Measurements from ENCODE around the gene RNF224. TPM values are rescaled to one million over a fixed set of nuclear protein-coding genes. Genes with fewer than 3 reads are reported as not detected.

The RNF224 gene
- total RNA-seq, 1 experiment from 2014 or later, result 0.30 TPM

DNA sequence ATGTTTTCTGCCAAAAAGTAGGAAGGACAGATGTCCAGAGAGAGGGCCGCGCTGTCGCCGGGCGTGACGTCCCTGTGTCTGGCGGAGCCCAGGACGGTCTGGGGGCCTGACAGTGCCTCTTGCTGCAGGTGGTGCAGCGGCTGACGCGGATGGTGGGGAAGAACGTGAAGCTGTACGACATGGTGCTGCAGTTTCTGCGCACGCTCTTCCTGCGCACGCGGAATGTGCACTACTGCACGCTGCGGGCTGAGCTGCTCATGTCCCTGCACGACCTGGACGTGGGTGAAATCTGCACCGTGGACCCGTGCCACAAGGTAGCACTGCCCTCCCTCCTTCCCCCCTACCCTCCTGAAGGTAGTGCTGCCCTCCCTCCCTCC, 35.6 kb downstream of the RNF224 start (continued):
- TF ChIP-seq, protein P1, sequence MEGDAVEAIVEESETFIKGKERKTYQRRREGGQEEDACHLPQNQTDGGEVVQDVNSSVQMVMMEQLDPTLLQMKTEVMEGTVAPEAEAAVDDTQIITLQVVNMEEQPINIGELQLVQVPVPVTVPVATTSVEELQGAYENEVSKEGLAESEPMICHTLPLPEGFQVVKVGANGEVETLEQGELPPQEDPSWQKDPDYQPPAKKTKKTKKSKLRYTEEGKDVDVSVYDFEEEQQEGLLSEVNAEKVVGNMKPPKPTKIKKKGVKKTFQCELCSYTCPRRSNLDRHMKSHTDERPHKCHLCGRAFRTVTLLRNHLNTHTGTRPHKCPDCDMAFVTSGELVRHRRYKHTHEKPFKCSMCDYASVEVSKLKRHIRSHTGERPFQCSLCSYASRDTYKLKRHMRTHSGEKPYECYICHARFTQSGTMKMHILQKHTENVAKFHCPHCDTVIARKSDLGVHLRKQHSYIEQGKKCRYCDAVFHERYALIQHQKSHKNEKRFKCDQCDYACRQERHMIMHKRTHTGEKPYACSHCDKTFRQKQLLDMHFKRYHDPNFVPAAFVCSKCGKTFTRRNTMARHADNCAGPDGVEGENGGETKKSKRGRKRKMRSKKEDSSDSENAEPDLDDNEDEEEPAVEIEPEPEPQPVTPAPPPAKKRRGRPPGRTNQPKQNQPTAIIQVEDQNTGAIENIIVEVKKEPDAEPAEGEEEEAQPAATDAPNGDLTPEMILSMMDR (IDR thresholded peaks at IDR 0.05 in 2 of 3, conservative IDR thresholded peaks at IDR 0.05 in 1 of 3; ENCODE audit: borderline replicate concordance in 1 of 3, insufficient read depth in 1 of 3, low read depth in 2 of 3, low read length in 2 of 3), result no peak
- TF ChIP-seq POLR2AphosphoS5 (IDR thresholded peaks at IDR 0.05; ENCODE audit: low read depth, low read length) (no peak), EZH2 (IDR thresholded peaks at IDR 0.05) (no peak)
- TF ChIP-seq, protein P2, sequence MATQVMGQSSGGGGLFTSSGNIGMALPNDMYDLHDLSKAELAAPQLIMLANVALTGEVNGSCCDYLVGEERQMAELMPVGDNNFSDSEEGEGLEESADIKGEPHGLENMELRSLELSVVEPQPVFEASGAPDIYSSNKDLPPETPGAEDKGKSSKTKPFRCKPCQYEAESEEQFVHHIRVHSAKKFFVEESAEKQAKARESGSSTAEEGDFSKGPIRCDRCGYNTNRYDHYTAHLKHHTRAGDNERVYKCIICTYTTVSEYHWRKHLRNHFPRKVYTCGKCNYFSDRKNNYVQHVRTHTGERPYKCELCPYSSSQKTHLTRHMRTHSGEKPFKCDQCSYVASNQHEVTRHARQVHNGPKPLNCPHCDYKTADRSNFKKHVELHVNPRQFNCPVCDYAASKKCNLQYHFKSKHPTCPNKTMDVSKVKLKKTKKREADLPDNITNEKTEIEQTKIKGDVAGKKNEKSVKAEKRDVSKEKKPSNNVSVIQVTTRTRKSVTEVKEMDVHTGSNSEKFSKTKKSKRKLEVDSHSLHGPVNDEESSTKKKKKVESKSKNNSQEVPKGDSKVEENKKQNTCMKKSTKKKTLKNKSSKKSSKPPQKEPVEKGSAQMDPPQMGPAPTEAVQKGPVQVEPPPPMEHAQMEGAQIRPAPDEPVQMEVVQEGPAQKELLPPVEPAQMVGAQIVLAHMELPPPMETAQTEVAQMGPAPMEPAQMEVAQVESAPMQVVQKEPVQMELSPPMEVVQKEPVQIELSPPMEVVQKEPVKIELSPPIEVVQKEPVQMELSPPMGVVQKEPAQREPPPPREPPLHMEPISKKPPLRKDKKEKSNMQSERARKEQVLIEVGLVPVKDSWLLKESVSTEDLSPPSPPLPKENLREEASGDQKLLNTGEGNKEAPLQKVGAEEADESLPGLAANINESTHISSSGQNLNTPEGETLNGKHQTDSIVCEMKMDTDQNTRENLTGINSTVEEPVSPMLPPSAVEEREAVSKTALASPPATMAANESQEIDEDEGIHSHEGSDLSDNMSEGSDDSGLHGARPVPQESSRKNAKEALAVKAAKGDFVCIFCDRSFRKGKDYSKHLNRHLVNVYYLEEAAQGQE (IDR thresholded peaks at IDR 0.05; ENCODE audit: low read depth), result no peak
- TF ChIP-seq, protein P3, sequence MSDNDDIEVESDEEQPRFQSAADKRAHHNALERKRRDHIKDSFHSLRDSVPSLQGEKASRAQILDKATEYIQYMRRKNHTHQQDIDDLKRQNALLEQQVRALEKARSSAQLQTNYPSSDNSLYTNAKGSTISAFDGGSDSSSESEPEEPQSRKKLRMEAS (IDR thresholded peaks at IDR 0.05), result no peak

DNA sequence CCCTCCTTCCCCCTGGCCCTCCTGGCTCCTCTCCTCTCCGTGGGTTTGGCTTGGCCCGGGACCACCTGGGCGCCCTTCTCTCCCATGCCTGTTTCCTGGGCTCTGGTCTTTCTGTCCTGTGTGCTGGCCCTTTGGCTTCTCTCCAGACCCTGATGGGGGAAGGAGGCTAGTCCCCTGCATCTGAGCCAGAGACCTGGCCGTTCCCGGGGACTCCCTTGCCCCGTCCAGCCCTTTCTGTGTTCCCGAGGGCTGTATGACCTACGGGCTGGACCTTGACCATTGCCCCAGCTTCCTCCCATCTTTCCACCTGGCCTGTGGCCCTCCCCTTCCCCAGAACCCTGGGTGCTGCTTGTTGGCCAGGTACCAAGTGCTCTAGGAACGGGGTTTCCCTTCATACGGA, 36.2 kb downstream of the RNF224 start:
- peaks cover 14 to 27% of the 10 kb centered on the region in 2 experiments for H3K36me3 ChIP-seq (ENCODE audit: control insufficient read depth in 1 of 2, insufficient read depth in 2 of 2, low read length in 2 of 2)
- no peaks in the 10 kb centered on the region for H3K9me2 ChIP-seq (ENCODE audit: insufficient read depth)
- H2AFZ ChIP-seq (ENCODE audit: low read depth, low read length, poor library complexity, severe bottlenecking), result no peak overlapping the region
- no peak overlapping the region for H3K4me2 ChIP-seq (ENCODE audit: low read length)
- no peaks in the 10 kb centered on the region for H3K9me3 ChIP-seq (ENCODE audit: control insufficient read depth in 1 of 2, insufficient read depth in 1 of 2, low read depth in 1 of 2, low read length in 2 of 2)
- no peaks in the 10 kb centered on the region for H3K27me3 ChIP-seq (ENCODE audit: insufficient read depth, low read length)
- no peak overlapping the region for H3K4me3 ChIP-seq (replicated peaks in 1 of 2; ENCODE audit: low read depth in 1 of 2, low read length in 2 of 2)
- no peak for TF ChIP-seq FOSL1 (IDR thresholded peaks at IDR 0.05; ENCODE audit: low read depth)
- no peak for TF ChIP-seq POLR2AphosphoS5 (IDR thresholded peaks at IDR 0.05; ENCODE audit: low read depth, low read length)
- no peak for TF ChIP-seq SIN3A (IDR thresholded peaks at IDR 0.05; ENCODE audit: low read depth)
- TF ChIP-seq RAD21 (IDR thresholded peaks at IDR 0.05; ENCODE audit: low read depth), result no peak
- no peak for TF ChIP-seq YY1 (IDR thresholded peaks at IDR 0.05; ENCODE audit: extremely low read depth, insufficient replicate concordance, low read depth, low read length)
- no peak for TF ChIP-seq ZNF274 (IDR thresholded peaks at IDR 0.05; ENCODE audit: low read depth, low read length)
- TF ChIP-seq, protein P2 (IDR thresholded peaks at IDR 0.05; ENCODE audit: low read depth), result no peak
- no peak for TF ChIP-seq EGR1 (IDR thresholded peaks at IDR 0.05; ENCODE audit: low read depth)
- TF ChIP-seq CEBPB (IDR thresholded peaks at IDR 0.05; ENCODE audit: low read depth), result no peak
- TF ChIP-seq TCF7L2 (IDR thresholded peaks at IDR 0.05; ENCODE audit: borderline replicate concordance, extremely low read depth, insufficient read depth, insufficient read length), result no peak
- no peak for TF ChIP-seq SRF (IDR thresholded peaks at IDR 0.05; ENCODE audit: low read depth)
- TF ChIP-seq EZH2 (IDR thresholded peaks at IDR 0.05), result no peak
- no peaks in the 10 kb centered on the region for H3K4me1 ChIP-seq (ENCODE audit: control insufficient read depth in 1 of 2, insufficient read depth in 2 of 2, low read length in 2 of 2)
- ChIA-PET POLR2A (interaction anchor here (0.6 kb wide), 1 partner anchor 101 kb away, joined by 3 read pairs; no protein-coding TSS in a partner anchor), CTCF (no interaction called here), RAD21 (ENCODE audit: low non-redundant PET in 1 of 2, low total read pairs in 2 of 2, uncharacterized antibody in 2 of 2, unreplicated experiment in 2 of 2) (no interaction called here)
- no peak for DNase-seq (ENCODE audit: low read depth, low spot score)
- H3K27ac ChIP-seq (ENCODE audit: low read depth, low read length), result no peak overlapping the region; the same call in 1 of the 2 replicates
- no peak overlapping the region for H3K9ac ChIP-seq (ENCODE audit: low read length)
- peaks cover 15% of the 10 kb centered on the region; the same call in 1 of the 2 replicates for H3K79me2 ChIP-seq (ENCODE audit: insufficient read depth, low read length)
- no peaks in the 10 kb centered on the region for H4K20me1 ChIP-seq (ENCODE audit: insufficient read depth)
- intact Hi-C loops (cut with micrococcal nuclease), result no loop called here
- BruUV-seq (replicated peaks), result no TSS peak
- no peak for ATAC-seq

All from HCT116 (cell line).